Colonic mucosa (tissue), 4 donors: ENCODE results near the gene SULT1E1. TPM values are rescaled to one million over a fixed set of nuclear protein-coding genes. Genes with fewer than 3 reads are reported as not detected.

Source experiments
- DNase-seq: peaks from one replicate; pipeline ENCODE4 v3.0.0-alpha.2; 2020
- H3K27ac ChIP-seq: fragments of 200-600 bp; one replicate; pipeline ENCODE4 v1.8.0; 2021
- H3K27me3 ChIP-seq: fragments of 200-600 bp; one replicate; pipeline ENCODE4 v1.8.0; 2021
- H3K36me3 ChIP-seq: fragments of 200-600 bp; one replicate; pipeline ENCODE4 v1.8.0; 2021
- H3K4me1 ChIP-seq: fragments of 200-600 bp; one replicate; pipeline ENCODE4 v1.8.0; 2021; ENCODE audit warnings: mild to moderate bottlenecking
- H3K4me3 ChIP-seq: fragments of 200-600 bp; one replicate; pipeline ENCODE4 v1.8.0; 2021
- H3K9ac ChIP-seq, 2 donors: one replicate each; pipeline ENCODE4 v1.7.0; 2013; ENCODE audit warnings: control low read depth in 2 of 2, low read depth in 2 of 2, low read length in 2 of 2
- H3K9me3 ChIP-seq: fragments of 200-600 bp; one replicate; pipeline ENCODE4 v1.8.0; 2021
- CTCF ChIP-seq: fragments of 200-600 bp; IDR thresholded peaks from one replicate; pipeline ENCODE4 v1.8.0; 2022; ENCODE audit warnings: antibody characterized with exemption, mild to moderate bottlenecking
- intact Hi-C: fragments of 100-400 bp; cut with DNase I; formaldehyde crosslinking; loops from one replicate; pipeline ENCODE4 v1.14.1; 2022
- total RNA-seq, 2 donors: library from RNA; stranded (reverse); fragmentation: NEBNext Ultra II Directional in 1 of 2; extraction: Animal tissue kit (Norgen Biotek cat#: 25700) in 1 of 2; gene quantifications; one replicate each; pipeline ENCODE4 v1.2.1, GENCODE V29; 2021
- donor health status: healthy.
- donor health status: DM: no; HTN: no; CAD: no.
- donor health status: DM: no; HTN: no; CAD: no.

The SULT1E1 gene
- total RNA-seq, 2 donors from 2014 or later = 0.19 TPM; not detected in 1

GRCh38 chr4:69835766-69836165 lies 24.2 kb downstream of the SULT1E1 start:
- Histone ChIP-seq H3K27me3 (no peaks in the 10 kb centered on the region), H3K4me3 (no peak overlapping the region), H3K9ac (no peak overlapping the region), H3K9me3 (no peaks in the 10 kb centered on the region), H3K27ac (no peak overlapping the region), H3K36me3 (no peaks in the 10 kb centered on the region), H3K4me1 (no peaks in the 10 kb centered on the region)
- no peak for TF ChIP-seq CTCF
- intact Hi-C loops = loop anchor here (5.0 kb wide), 1 partner anchor 37 kb away; no protein-coding TSS in a partner anchor
- DNase-seq = no peak

- no peaks in the 10 kb centered on the region for H3K27me3 ChIP-seq
- no peaks in the 10 kb centered on the region for H3K36me3 ChIP-seq
- H3K4me1 ChIP-seq = peaks cover 5% of the 10 kb centered on the region
- H3K4me3 ChIP-seq = no peak overlapping the region
- no peak for TF ChIP-seq CTCF
- H3K27ac ChIP-seq = peak overlapping the region; percentile 58
- H3K9ac ChIP-seq = no peak overlapping the region
- no peak for DNase-seq
- H3K9me3 ChIP-seq = no peaks in the 10 kb centered on the region
- intact Hi-C loops = no loop called here
These were observed 26.7 kb downstream of the SULT1E1 start for GRCh38 chr4:69833251-69833650.

GRCh38 chr4:69832326-69833030 lies 27.5 kb downstream of the SULT1E1 start:
- peak overlapping the region; percentile 87 for H3K27ac ChIP-seq
- intact Hi-C loops = no loop called here
- TF ChIP-seq CTCF = no peak
- H3K27me3 ChIP-seq = no peaks in the 10 kb centered on the region
- H3K9ac ChIP-seq = peak overlapping the region; percentile 8 to 83
- peak; percentile 79 for DNase-seq
- no peak overlapping the region for H3K4me3 ChIP-seq
- no peaks in the 10 kb centered on the region for H3K36me3 ChIP-seq
- no peaks in the 10 kb centered on the region for H3K9me3 ChIP-seq
- H3K4me1 ChIP-seq = peaks cover 5% of the 10 kb centered on the region

DNA sequence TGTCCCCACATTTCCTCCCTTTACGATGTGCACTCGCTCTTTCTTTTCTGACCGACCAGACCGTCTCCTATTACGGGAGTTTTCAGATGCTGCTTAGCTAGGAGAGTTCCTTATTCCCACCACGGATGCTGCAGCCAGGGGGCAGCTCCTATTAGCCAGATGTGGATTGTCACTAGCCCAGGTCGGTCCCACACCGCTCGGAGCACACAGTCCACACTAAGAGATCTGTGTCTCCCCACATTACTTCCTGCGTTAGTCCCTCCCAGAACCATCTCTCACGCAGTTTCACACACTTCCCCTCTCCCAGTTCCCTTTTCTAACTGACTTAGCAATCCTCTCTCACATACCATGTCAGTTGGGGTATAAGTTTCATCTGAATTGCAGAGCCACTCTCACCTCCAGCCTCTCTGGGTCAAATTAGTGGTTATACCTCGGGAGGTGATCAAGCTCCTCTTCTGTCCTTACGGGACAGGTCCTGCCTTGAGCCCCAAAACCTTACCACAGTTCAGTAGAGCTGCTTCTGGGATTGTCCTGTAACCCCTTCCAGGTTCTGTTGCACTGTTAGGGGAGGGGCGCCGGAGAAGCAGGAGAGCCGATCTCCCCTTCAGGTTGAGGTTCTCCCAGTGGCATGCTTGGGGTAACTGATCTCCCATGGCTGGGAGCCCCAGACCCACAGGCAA lies 28.2 kb downstream of the SULT1E1 start:
- no peaks in the 10 kb centered on the region for H3K36me3 ChIP-seq
- H3K4me3 ChIP-seq = peak overlapping the region; percentile 16
- peak; percentile 43 for DNase-seq
- H3K27me3 ChIP-seq = no peaks in the 10 kb centered on the region
- peak overlapping the region; percentile 87 for H3K27ac ChIP-seq
- no peak for TF ChIP-seq CTCF
- no peaks in the 10 kb centered on the region for H3K9me3 ChIP-seq
- peak overlapping the region; percentile 17 to 83 for H3K9ac ChIP-seq
- intact Hi-C loops = no loop called here
- H3K4me1 ChIP-seq = peaks cover 5% of the 10 kb centered on the region

GRCh38 chr4:69831270-69831627 lies 28.7 kb downstream of the SULT1E1 start:
- H3K4me3 ChIP-seq = peak overlapping the region; percentile 16
- peak overlapping the region; percentile 17 to 83 for H3K9ac ChIP-seq
- intact Hi-C loops = no loop called here
- no peak for TF ChIP-seq CTCF
- DNase-seq = no peak
- H3K27me3 ChIP-seq = no peaks in the 10 kb centered on the region
- H3K4me1 ChIP-seq = peaks cover 5% of the 10 kb centered on the region
- no peaks in the 10 kb centered on the region for H3K9me3 ChIP-seq
- H3K36me3 ChIP-seq = no peaks in the 10 kb centered on the region
- peak overlapping the region; percentile 87 for H3K27ac ChIP-seq
